ENCODE data around the gene CACNA2D4.

Gene CACNA2D4

DNA sequence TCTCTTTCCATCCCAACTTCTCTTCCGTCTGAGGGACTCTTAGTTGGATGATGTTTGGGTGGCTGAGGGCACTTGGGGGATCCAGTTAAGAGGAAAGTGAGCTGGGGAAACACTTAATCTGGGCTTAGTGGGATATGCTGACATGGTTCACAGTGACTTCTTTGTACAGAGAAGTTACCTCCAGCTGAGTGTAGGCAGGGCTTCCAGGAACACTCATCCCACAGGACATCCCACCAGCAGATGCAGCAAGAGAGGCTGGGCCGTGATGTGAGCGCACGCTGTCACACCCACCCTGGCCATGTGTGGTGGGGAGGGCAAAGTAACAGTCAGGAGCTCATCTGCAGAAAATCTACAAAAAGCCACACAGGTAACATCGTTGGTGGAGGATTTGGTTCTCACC lies 832 bp upstream of the CACNA2D4 start:
- in situ Hi-C loops (cut with MboI; ENCODE audit: low sequenced_read_pairs) = no loop called here

DNA sequence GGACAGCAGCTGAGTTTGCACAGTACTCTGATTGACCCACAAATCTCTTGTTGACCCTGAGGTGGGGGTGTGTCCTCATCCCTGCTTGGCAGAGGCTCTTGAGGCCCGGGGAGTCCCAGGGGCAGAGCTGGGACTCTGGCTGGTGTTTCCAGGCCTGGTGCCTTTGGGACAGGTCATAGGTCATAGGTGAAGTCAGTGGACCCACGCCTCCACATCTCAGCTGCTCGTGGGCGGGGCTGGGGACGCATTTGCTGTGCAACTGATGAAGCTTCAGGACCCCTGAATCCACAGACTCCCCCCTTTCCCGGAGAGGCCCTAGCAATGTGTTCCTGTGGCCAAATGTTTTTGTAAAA lies 408 bp upstream of the CACNA2D4 start:
- in situ Hi-C loops (cut with MboI; ENCODE audit: low sequenced_read_pairs) = no loop called here

DNA sequence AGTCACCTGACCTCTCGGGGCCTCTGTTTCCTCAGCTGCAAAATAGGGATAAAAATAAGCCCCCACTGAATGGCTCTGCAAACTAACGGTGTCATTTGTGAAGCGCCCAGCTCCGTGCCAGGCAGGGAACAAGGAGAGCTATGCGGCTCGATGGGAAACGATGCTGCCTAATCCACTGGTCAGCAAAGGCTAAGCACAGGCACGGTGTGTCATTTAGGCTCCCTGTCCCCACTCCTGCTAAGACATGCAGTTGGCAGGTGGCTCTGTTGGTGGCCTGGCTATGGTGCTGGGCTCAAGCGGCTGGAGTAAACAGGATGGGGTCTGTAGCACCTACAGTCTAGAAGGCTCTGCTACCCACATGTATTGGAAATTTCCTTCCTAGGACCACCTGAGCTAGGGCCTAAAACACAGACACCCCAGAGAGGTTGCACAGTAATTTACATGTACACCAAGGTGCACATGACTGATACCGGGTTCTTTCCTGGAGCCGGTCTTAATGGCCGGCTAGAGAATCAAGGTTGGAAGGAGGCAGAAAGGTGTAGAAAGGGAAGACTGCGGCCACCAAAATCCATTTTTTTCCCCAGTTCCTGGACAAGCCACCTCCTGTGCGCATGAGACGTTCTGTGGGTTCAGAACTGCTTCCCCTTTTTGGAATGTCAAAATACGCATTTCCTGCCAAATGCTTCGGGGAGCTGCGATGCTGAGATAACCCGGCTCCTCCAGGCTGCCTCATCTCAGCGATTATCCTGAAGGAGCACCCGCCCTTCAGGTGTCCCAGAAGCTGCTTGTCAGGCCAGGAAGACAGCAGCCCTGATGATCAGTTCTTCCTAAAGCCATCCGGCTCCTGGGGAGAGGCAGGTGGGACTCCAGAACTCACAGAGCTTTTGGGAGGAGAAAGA lies 1.0 kb downstream of the CACNA2D4 start:
- in situ Hi-C loops (cut with MboI; ENCODE audit: low sequenced_read_pairs) = no loop called here

DNA sequence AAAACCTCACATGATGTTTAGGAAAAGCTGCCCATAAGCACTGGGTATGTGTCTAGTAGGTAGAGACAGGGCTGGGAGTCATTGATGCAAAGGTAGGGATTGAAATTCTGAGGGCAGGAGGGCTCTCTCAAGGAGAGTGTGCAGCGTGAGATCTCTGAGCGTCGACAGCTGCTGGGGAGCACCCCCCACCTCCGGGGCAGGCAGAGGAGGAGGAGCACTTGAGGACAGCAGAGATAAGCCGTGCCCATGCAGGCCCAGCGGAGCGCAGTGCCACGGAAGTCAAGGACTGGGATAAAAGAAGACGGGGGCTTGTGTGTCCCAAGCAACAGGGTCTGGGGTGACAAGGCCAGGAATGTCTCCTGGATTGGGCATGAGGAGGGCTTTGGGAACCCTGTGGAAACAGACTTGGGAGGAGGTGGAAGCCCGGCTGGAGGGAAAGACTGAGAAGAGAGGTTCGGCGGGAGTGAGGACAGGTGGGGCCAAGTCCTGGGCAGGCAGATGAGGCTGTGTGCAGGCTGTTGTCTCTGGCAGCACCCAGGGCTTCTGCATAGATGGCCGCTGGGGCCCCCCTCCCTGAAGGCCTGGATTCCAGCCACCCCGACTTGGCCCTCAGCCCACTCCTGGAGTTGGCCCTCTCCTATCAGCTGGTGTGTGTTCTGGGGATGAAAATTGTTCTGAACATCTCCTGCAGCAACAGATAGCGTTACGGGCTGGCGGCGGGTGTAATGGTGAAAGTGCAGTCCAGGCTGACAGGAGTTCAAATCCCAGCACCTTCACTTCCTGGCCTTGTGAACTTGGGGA lies 1.9 kb downstream of the CACNA2D4 start:
- in situ Hi-C loops (cut with MboI; ENCODE audit: low sequenced_read_pairs) = no loop called here

DNA sequence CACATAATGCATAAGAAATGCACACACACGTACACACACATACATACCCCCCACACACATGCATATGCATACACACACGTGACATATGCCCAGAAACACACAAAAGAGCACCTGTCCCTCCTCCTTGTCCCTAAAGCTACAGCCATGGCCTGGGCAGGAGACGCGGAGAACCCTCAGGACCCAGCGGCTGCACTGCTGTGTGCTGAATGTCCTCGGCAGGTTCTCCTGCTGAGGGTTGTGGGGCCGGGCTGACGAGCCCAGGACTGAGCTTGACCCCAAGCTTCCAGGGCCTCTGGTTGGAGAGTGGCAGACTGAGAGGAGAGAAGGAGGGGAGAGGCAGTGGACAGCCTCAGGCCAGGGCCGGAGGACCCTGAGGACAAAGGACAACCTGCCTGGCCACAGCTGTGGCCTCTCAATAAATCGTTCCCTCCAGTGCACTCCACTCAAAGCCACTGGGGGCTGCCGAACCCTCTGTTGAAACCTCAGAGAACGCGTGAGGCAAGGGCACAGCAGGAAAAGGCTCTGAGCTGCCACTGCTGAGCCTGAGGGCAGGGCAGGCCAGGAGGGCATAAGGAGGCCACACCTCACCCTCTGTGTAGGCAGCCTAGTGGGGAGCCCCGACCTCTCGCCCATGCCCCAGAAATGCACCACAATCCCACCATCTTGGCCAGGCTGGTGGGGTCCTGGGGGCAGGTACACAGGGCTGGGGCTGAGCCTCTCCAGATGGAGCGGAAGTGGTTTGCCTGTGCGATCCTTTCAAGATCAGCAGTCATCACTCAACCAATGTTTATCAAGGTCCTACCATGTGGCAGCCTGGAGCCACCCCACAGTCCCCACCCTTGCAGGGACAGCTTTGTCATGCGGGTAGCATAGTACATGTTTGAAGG lies 3.1 kb downstream of the CACNA2D4 start:
- in situ Hi-C loops (cut with MboI; ENCODE audit: low sequenced_read_pairs) = no loop called here

DNA sequence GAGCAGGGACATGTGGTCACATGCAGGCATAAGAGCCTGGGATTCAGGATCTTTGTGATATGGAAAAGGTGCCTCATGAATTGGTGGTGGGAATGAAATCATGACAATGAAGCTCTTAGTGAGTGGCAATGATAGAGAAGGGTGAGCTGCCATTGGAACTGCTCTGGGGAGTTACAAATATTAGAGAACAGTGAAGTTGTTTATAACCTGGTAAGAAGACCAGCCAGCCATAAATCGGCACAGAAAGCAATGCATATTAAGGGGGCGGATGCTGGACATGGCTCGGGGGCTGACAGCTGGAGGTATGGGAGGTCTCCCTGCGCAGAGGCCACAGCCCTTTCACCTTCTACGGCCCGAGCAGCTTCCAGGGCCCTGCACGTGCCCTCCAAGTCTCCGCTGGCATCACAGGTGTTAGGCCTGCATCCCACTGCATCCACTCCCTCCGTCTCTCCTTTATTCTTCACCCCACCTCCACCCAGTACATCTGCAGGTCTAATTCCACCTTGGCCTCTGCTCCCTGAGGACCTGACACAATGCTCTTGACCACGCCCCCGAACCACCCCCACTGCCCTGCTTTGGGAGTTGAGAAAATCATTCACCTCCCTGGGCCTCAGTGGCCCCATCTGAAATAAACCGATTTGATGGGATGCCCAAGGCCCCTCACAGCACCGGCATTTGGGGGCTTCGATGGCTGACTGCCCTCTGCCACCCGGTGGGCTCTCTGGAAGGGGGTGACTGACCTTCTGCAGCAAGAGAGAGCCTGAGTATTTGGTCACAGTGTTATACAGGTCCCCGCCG lies 4.1 kb downstream of the CACNA2D4 start:
- in situ Hi-C loops (cut with MboI; ENCODE audit: low sequenced_read_pairs) = no loop called here

DNA sequence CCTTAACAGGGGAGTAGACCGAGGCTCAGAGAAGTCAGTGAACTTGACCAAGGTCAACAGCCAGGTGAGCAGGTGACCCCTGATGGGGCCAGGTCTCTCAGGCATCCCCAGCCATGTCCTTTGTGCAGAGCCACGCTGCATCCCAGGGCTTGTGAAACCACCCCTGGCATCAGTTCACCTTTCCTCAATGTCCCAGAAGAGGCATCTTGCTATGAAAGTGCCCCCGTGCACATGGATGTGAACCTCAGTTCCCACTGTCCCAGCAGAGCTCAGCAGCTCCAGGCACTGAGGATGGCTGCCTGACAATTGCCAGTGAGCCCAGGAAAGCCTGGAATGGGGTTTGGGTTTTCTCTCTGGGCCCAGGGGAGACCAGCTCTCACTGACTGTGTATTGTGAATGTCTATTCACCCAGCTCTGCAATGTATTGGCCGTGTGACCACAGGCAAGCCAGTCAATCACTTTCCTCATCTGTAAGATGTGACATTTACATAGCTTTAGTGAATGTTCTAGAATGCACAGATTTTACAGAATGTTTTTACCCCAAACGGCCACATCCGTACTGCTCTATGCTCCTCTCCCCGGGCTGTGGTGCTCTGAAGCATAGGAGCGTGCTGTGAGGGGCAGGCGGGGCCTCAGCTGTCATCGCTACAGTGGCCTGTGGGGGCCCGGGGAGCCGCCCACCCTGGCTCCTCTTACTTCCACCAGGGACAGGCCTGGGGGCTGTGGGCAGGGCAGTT lies 4.9 kb downstream of the CACNA2D4 start:
- in situ Hi-C loops (cut with MboI; ENCODE audit: low sequenced_read_pairs) = no loop called here

DNA sequence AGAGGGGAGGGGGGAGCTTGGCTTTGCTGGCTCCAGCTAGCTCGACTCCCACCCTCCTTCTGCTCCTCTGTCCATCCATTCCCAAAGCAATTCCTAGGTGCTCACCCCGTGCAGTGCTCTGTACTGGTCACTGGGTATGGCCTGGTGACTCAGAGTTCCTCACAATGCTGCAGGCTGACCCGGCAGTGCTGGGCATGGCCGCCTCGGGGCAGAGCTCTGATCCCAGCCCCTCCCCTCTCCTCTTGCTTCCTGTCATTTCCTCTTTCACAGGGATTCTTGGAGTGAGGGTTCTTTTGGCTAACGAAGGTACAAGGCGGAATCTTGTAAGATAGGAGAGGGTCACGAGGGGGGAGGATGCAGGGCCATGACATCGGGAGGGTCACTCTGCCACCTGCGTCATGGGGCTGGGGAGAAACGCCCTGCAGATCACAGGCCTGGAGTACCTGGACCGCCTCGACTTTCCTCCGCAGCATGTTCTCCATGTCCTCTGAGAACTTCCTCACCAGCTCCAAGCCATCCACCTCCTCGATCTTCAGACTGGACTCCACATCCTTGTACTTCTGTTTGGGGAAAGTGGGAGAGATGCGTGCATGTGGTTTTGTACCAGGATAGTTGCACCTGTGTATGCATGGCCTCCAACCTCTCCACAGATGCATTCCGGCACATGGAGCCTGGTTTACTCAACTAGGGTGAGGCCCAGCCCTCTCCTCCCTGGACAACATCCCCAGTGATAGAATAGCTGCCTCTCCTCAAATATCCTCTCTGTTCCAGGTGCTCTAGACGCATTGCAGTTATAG lies 5.7 kb downstream of the CACNA2D4 start:
- in situ Hi-C loops (cut with MboI; ENCODE audit: low sequenced_read_pairs) = no loop called here

DNA sequence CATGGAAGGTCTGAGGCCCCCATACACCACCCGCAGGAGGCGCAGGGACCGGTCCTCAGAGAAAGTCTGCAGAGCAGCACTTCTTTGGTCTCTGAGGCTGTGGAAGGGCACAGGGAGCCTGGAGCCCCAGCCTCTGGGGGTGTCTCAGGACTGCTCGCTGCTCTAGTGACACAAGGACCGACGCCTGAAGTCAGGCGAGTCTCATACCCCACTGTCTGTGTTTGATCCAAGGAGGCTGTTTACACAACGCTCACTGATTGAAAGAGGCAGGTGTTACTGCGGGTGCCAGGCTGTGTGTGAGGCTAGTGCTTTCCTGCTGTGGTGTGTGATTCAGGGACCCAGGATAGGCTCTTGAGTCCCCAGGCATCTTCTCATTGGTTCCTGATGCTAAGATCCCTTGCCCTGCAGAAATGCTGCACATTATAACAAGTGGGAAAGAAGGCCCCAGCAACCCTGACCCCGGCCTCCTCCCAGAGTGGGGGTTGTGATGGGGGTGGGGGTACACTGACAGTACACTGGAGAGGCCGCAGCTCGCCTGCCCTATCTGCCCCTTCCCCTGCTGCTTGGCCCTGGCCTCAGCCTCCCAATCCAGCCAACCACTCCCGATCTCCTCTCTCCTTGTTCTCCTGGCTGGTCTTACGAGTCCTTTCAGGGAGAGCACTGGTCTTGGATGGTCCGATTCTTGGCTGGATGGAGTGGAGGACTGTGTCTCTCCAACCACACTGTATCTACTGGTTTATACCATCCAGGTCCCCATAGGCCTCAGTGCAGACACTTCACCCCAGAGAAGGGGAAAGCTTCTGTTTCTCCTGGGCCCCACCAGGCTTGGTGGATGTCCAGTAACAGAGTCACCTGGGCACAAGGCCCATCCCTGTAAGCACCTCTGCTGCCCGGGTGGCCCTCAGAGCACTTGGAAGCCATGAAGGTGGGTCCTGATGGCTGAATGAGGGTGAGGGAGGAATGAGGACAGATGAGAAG lies 6.6 kb downstream of the CACNA2D4 start:
- in situ Hi-C loops (cut with MboI; ENCODE audit: low sequenced_read_pairs) = no loop called here

DNA sequence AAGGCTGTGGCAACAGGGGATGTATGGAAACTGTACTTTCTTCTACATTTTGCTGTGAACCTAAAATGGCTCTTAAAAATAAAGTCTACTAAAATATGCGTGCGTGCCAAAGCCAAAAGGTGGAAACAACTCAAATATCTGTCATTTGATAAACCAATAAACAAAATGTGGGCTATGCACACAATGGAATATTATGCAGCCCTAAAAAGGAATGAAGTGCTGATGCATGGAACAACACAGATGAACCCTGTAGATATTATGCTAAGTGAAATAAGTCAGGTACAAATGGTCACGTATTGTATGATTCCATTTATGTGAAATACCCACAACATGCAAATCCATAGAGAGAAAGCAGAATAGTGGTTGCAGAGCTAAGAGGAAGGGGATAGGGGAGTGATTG lies 8.0 kb downstream of the CACNA2D4 start:
- in situ Hi-C loops (cut with MboI; ENCODE audit: low sequenced_read_pairs) = no loop called here

DNA sequence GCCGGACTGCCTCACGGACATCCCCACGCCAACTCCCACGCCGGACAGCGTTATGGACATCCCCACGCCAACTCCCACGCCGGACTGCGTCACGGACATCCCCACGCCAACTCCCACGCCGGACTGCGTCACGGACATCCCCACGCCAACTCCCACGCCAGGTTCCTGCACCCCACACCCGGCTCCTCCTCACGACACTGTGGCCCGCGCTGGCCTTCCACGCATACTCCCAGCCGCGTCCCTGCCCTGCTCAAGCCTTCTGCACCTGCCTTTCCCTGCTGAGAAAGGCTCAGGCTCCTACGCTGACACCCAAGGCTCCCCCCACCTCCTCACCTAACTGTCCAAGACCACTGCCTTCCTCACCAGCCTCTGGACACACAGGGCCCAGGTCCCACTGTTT lies 9.7 kb downstream of the CACNA2D4 start:
- in situ Hi-C loops (cut with MboI; ENCODE audit: low sequenced_read_pairs) = no loop called here

DNA sequence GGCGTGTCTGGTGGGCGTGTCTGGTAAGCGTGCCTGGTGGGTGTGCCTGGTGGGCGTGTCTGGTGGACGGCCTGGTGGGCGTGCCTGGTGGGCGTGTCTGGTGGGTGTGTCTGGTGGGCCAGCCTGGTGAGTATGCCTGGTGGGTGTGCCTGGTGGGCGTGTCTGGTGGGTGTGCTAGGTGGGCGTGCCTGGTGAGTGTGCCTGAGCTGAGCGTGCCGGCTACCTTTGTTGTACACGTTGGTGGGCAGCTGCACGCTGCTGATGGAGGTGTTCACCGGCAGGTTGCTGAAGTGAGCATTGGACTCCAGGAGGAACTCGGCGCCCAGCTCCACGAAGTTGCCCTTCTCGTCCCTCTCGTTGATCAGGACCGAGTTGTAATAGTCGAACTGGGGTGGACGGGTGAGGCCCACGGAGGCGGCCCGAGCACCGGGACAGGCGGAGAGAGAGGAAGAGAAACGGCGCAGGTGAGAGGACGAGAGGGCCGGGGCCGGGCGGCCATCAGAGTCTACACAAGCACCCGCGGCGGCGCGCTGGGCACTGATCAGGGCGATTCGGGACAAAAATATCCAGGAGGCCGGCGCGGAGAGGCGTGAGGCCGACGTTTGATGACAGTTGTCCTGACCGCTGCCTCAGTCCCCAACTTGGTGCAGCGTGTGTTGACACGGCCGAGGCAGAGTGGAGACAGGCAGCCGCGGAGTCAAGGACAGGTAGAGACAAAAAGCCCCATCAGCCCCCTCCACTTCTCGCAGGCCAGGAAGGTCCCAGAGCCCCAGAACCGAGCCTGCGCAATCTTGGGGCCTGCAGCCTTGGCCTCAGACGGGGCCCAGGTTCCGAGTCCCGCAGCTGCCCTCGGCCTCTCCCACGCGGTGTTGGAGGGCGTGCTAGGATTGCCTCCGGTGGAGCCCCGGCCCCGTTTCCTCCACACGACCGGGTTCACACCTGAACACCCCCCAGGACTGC lies 10.5 kb downstream of the CACNA2D4 start:
- in situ Hi-C loops (cut with MboI; ENCODE audit: low sequenced_read_pairs) = no loop called here

DNA sequence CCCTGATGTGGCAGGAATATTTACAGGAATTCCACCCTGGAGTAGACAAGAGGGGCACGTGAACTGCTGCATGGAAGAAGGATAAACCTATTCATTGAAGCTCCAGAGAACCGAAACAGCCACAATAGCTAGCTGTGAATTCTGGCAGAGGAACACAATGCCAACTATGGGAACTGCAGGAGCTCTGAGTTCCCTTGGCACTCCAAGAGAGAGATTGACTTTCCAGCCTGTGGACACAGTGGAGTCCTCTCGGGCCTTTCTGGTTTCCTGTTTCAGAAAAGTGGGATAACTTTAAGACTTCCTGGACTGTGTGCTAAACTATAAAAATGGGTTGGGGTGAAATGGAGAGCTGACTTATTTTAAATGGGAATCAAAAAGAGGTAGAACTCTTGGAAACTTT lies 11.9 kb downstream of the CACNA2D4 start:
- in situ Hi-C loops (cut with MboI; ENCODE audit: low sequenced_read_pairs) = no loop called here

DNA sequence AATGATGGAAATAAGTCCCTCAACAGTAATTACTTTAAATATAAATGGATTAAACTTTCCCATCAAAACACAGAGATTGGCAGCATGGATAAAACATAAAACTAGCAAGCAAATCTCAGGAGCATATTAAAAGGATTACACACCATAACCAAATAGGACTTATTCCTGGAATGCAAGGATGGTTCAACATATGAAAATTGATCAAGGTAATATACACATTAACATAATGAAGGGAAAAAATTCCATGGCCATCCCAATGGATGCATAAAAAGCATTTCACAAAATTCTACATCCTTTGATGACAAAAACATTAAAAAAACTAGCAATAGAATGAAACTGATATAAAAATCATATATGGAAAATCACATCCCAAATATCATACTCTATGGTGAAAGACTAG lies 13.6 kb downstream of the CACNA2D4 start:
- in situ Hi-C loops (cut with MboI; ENCODE audit: low sequenced_read_pairs) = no loop called here

DNA sequence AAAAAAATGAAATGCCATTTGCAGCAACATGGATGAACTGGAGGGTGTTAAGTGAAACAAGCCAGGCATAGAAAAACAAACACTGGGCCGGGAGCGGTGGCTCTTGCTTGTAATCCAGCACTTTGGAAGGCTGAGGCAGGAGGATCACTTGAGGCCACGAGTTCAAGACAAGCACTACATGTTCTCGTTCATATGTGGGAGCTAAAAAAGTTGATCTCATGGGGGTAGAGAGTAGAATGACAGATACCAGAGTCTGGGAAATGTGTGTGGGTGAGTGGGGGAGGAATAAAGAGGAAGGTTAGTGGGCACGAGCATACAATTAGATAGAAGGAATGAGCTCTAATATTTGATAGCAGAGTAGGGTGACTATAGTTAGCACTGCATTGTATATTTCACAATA lies 21.5 kb downstream of the CACNA2D4 start:
- in situ Hi-C loops (cut with MboI; ENCODE audit: low sequenced_read_pairs) = no loop called here

DNA sequence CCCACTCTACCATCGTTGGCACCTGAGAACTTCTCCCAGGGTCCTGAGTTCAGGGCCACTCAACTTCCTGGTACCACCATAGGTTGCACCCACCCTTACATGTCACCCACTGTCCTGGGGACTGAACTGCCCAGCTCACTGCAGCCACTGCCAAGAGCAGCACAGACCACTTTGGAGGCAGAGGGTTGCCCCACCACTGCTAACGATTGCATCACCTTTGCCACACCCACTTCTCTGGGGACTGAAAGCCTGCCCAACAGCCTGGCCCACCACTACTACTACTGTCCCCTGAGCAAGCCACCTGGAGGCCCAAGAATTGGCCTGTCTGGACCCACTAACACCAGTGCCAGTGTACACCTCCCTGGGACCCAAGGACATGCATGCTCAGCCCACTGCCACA lies 27.6 kb downstream of the CACNA2D4 start:
- in situ Hi-C loops (cut with MboI; ENCODE audit: low sequenced_read_pairs) = no loop called here
